ENCODE measurements around the gene CERS6. TPM values are rescaled to one million over a fixed set of nuclear protein-coding genes. Genes with fewer than 3 reads are reported as not detected.

Gene CERS6
- total and polyA plus RNA-seq, 4 donors, result 4.2 to 20.4 (median 10.1) TPM

DNA sequence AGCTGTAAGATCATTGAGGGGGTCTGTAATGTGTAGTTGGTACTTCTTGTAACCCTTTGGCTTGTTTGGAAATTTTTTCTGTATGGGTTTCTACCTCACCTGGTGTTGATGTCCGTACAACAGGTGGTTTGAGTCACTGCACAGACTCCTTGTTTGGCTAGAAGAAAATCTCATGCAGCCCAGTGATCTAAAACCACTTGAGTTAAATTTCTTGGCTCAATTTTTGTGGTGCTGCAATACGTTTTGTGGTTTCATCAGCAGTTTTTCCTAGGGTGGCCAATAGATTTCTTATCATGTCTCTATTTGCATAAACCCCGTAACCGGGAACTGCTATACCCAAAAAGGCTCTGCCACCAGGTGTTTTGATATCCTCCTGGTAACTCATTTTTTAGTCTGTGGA, 43.4 kb downstream of the CERS6 start (continued):
- TF ChIP-seq, protein P1, sequence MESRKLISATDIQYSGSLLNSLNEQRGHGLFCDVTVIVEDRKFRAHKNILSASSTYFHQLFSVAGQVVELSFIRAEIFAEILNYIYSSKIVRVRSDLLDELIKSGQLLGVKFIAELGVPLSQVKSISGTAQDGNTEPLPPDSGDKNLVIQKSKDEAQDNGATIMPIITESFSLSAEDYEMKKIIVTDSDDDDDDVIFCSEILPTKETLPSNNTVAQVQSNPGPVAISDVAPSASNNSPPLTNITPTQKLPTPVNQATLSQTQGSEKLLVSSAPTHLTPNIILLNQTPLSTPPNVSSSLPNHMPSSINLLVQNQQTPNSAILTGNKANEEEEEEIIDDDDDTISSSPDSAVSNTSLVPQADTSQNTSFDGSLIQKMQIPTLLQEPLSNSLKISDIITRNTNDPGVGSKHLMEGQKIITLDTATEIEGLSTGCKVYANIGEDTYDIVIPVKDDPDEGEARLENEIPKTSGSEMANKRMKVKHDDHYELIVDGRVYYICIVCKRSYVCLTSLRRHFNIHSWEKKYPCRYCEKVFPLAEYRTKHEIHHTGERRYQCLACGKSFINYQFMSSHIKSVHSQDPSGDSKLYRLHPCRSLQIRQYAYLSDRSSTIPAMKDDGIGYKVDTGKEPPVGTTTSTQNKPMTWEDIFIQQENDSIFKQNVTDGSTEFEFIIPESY (IDR thresholded peaks at IDR 0.05), result no peak
- TF ChIP-seq YY1 (IDR thresholded peaks at IDR 0.05), result no peak
- no peak for TF ChIP-seq FOXA1 (IDR thresholded peaks at IDR 0.05)
- TF ChIP-seq, protein P2, sequence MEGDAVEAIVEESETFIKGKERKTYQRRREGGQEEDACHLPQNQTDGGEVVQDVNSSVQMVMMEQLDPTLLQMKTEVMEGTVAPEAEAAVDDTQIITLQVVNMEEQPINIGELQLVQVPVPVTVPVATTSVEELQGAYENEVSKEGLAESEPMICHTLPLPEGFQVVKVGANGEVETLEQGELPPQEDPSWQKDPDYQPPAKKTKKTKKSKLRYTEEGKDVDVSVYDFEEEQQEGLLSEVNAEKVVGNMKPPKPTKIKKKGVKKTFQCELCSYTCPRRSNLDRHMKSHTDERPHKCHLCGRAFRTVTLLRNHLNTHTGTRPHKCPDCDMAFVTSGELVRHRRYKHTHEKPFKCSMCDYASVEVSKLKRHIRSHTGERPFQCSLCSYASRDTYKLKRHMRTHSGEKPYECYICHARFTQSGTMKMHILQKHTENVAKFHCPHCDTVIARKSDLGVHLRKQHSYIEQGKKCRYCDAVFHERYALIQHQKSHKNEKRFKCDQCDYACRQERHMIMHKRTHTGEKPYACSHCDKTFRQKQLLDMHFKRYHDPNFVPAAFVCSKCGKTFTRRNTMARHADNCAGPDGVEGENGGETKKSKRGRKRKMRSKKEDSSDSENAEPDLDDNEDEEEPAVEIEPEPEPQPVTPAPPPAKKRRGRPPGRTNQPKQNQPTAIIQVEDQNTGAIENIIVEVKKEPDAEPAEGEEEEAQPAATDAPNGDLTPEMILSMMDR (IDR thresholded peaks at IDR 0.05; ENCODE audit: low read depth, low read length, missing input control), result no peak

DNA sequence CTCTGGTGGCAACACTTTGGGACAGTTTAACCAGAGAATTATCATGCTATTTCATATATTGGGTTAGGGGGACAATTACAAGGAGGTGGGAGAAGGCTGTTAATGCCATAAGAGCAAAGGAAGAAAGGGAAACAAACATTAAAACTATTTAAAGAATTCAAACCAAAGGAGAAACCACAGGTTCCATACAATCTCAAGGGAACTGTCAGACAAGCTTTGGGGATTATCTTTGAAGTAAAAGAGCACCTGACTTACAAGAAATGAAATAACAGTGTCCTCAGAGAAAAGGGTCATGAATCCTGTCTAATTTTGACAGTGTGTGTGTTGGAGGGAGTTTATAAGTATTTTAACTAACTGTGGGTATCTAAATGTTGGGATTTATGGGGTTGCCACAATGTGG, 44.4 kb downstream of the CERS6 start:
- no peak overlapping the region for H3K9ac ChIP-seq (ENCODE audit: low read depth in 1 of 2, low read length in 2 of 2)
- H3K9me3 ChIP-seq (ENCODE audit: control insufficient read depth in 4 of 4, low read length in 3 of 4), result no peaks in the 10 kb centered on the region
- no peaks in the 10 kb centered on the region for H3K27me3 ChIP-seq (ENCODE audit: control insufficient read depth in 4 of 4, insufficient read depth in 4 of 4, low read length in 3 of 4)
- no peak for DNase-seq (ENCODE audit: low spot score)
- no peaks in the 10 kb centered on the region for H3K4me1 ChIP-seq (ENCODE audit: control insufficient read depth in 4 of 4, insufficient read depth in 4 of 4, low read length in 3 of 4)
- no peaks in the 10 kb centered on the region for H3K36me3 ChIP-seq (ENCODE audit: control insufficient read depth in 4 of 4, insufficient read depth in 3 of 4, low read depth in 1 of 4, low read length in 3 of 4)
- TF ChIP-seq RXRA (IDR thresholded peaks at IDR 0.05), result no peak
- no peak for TF ChIP-seq NR2F2 (IDR thresholded peaks at IDR 0.05)
- no peak for TF ChIP-seq YY1 (IDR thresholded peaks at IDR 0.05)
- no peak for TF ChIP-seq GABPA (IDR thresholded peaks at IDR 0.05 in 1 of 2, conservative IDR thresholded peaks at IDR 0.05 in 1 of 2)
- no peak for TF ChIP-seq FOXA1 (IDR thresholded peaks at IDR 0.05)
- no peak for TF ChIP-seq FOXA2 (IDR thresholded peaks at IDR 0.05)
- TF ChIP-seq, protein P3, sequence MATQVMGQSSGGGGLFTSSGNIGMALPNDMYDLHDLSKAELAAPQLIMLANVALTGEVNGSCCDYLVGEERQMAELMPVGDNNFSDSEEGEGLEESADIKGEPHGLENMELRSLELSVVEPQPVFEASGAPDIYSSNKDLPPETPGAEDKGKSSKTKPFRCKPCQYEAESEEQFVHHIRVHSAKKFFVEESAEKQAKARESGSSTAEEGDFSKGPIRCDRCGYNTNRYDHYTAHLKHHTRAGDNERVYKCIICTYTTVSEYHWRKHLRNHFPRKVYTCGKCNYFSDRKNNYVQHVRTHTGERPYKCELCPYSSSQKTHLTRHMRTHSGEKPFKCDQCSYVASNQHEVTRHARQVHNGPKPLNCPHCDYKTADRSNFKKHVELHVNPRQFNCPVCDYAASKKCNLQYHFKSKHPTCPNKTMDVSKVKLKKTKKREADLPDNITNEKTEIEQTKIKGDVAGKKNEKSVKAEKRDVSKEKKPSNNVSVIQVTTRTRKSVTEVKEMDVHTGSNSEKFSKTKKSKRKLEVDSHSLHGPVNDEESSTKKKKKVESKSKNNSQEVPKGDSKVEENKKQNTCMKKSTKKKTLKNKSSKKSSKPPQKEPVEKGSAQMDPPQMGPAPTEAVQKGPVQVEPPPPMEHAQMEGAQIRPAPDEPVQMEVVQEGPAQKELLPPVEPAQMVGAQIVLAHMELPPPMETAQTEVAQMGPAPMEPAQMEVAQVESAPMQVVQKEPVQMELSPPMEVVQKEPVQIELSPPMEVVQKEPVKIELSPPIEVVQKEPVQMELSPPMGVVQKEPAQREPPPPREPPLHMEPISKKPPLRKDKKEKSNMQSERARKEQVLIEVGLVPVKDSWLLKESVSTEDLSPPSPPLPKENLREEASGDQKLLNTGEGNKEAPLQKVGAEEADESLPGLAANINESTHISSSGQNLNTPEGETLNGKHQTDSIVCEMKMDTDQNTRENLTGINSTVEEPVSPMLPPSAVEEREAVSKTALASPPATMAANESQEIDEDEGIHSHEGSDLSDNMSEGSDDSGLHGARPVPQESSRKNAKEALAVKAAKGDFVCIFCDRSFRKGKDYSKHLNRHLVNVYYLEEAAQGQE (IDR thresholded peaks at IDR 0.05), result no peak
- TF ChIP-seq HNF4A (conservative IDR thresholded peaks at IDR 0.05), result no peak
- TF ChIP-seq, protein P4, sequence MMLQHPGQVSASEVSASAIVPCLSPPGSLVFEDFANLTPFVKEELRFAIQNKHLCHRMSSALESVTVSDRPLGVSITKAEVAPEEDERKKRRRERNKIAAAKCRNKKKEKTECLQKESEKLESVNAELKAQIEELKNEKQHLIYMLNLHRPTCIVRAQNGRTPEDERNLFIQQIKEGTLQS (IDR thresholded peaks at IDR 0.05), result no peak
- TF ChIP-seq, protein P1 (IDR thresholded peaks at IDR 0.05), result no peak
- H3K27ac ChIP-seq (ENCODE audit: low read depth in 1 of 2, low read length in 2 of 2), result no peak overlapping the region
- H3K4me3 ChIP-seq (ENCODE audit: low read depth in 1 of 3, low read length in 3 of 3), result no peak overlapping the region

Data from liver (tissue), 9 donors.